ENCODE results near the gene F3. TPM values are rescaled to one million over a fixed set of nuclear protein-coding genes. Genes with fewer than 3 reads are reported as not detected.

The F3 gene
- polyA plus RNA-seq, 3 donors = 0.29 to 3.7 (median 0.77) TPM

DNA sequence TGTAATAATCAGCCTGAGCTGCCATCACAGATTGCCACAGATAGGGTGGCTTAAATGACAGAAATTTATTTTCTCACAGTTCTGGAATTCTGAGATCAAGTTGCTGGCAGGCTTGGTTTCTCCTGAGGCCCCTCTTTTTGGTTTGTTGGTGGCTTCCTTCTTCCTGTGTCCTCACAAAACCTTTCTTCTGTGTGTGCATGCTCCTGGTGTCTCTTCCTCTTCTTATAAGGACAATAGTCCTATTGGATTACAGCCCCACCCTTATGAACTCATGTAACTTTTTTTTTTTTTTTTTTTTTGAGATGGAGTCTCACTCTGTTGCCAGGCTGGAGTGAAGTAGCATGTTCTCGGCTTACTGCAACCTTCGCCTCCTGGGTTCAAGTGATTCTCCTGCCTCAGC is 41.0 kb upstream of the F3 start:
- Histone ChIP-seq H3K36me3 (replicated peaks in 1 of 2; ENCODE audit: control insufficient read depth in 1 of 2, insufficient read depth in 2 of 2, low read length in 2 of 2) (no peaks in the 10 kb centered on the region), H4K20me1 (ENCODE audit: insufficient read depth, low read length) (no peaks in the 10 kb centered on the region), H3K27me3 (ENCODE audit: control insufficient read depth in 2 of 2, insufficient read depth in 2 of 2, low read length in 2 of 2) (no peaks in the 10 kb centered on the region), H3K9me3 (replicated peaks in 1 of 2; ENCODE audit: control insufficient read depth in 1 of 2, insufficient read depth in 1 of 2, low read length in 2 of 2) (peaks cover 9 to 13% of the 10 kb centered on the region in 2 donors), H3K4me2 (replicated peaks; ENCODE audit: extremely low read depth, low read length, poor library complexity, severe bottlenecking) (no peak overlapping the region), H3K4me3 (replicated peaks in 1 of 3; ENCODE audit: low read depth in 2 of 3, low read length in 3 of 3) (no peak overlapping the region), H3K27ac (ENCODE audit: low read depth in 1 of 2, low read length in 2 of 2) (no peak overlapping the region), H3K4me1 (ENCODE audit: control insufficient read depth in 1 of 2, insufficient read depth in 2 of 2, low read length in 2 of 2) (no peaks in the 10 kb centered on the region), H3K9ac (ENCODE audit: insufficient read depth, low read length, poor library complexity, severe bottlenecking) (no peak overlapping the region), H2AFZ (ENCODE audit: insufficient read depth, low read depth, low read length, poor library complexity, severe bottlenecking) (no peak overlapping the region), H3K79me2 (ENCODE audit: insufficient read depth, low read length) (no peaks in the 10 kb centered on the region)
- Mint-ChIP-seq H3K4me1 (peaks cover 2% of the 10 kb centered on the region), H3K27me3 (ENCODE audit: low read depth in 3 of 3) (peaks cover 0 to 1% (median 1%) of the 10 kb centered on the region in 3 donors), H3K36me3 (peaks cover 0 to 4% of the 10 kb centered on the region in 2 donors), H3K9me3 (peaks cover 9 to 30% (median 17%) of the 10 kb centered on the region in 7 donors), H3K27ac (peak overlapping the region in 1 of 7 donors; percentile 49), H3K4me3 (no peak overlapping the region)
- no CpG with 5 or more reads among the region's 2 CpGs for WGBS (ENCODE audit: insufficient coverage)
- TF ChIP-seq, protein P1, sequence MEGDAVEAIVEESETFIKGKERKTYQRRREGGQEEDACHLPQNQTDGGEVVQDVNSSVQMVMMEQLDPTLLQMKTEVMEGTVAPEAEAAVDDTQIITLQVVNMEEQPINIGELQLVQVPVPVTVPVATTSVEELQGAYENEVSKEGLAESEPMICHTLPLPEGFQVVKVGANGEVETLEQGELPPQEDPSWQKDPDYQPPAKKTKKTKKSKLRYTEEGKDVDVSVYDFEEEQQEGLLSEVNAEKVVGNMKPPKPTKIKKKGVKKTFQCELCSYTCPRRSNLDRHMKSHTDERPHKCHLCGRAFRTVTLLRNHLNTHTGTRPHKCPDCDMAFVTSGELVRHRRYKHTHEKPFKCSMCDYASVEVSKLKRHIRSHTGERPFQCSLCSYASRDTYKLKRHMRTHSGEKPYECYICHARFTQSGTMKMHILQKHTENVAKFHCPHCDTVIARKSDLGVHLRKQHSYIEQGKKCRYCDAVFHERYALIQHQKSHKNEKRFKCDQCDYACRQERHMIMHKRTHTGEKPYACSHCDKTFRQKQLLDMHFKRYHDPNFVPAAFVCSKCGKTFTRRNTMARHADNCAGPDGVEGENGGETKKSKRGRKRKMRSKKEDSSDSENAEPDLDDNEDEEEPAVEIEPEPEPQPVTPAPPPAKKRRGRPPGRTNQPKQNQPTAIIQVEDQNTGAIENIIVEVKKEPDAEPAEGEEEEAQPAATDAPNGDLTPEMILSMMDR (IDR thresholded peaks at IDR 0.05) = no peak
- no peak for DNase-seq
- intact Hi-C loops (cut with micrococcal nuclease) = no loop called here

DNA sequence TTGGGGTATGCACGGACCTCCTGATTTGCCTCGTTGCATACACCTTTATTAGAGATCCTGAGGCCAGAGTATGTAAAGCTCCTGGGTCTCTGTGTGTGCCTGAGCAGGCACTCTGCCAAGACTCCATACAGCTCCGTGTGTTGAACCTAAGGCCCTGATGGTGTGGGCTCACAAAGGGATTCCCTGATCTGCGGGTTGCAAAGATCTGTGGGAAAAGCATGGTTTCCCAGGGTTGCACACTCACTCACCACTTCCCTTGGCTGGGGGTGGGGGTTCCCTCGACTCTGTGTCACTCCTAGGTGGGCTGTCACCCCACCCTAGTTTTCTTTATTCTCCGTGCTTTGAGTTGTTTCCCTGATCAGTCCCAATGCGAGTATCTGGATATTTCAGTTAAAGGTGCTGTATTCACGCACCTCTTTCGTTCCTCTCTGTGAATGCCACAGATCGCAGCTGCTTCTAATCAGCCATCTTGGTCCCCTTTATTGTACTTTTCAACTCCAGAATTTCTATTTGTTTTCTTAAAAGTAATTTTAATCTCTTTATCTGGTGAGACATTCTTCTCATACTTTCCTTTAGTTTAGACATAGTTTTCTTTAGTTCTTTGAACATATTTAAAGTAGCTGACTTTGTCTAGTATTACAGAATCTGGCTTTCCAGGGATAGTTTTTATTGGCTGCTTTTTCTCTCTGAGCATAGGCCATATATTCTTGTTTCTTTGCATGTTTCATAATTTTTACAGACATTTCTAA is 39.0 kb upstream of the F3 start:
- Mint-ChIP-seq H3K4me1 (peaks cover 2% of the 10 kb centered on the region), H3K4me3 (no peak overlapping the region), H3K36me3 (peaks cover 0 to 4% of the 10 kb centered on the region in 2 donors), H3K9me3 (peaks cover 20 to 49% (median 33%) of the 10 kb centered on the region in 7 donors), H3K27ac (no peak overlapping the region), H3K27me3 (ENCODE audit: low read depth in 3 of 3) (peaks cover 0 to 1% (median 1%) of the 10 kb centered on the region in 3 donors)
- Histone ChIP-seq H3K9me3 (replicated peaks in 1 of 2; ENCODE audit: control insufficient read depth in 1 of 2, insufficient read depth in 1 of 2, low read length in 2 of 2) (peaks cover 14 to 19% of the 10 kb centered on the region in 2 donors), H3K79me2 (ENCODE audit: insufficient read depth, low read length) (no peaks in the 10 kb centered on the region), H4K20me1 (ENCODE audit: insufficient read depth, low read length) (no peaks in the 10 kb centered on the region), H3K4me1 (ENCODE audit: control insufficient read depth in 1 of 2, insufficient read depth in 2 of 2, low read length in 2 of 2) (no peaks in the 10 kb centered on the region), H3K4me2 (replicated peaks; ENCODE audit: extremely low read depth, low read length, poor library complexity, severe bottlenecking) (no peak overlapping the region), H2AFZ (ENCODE audit: insufficient read depth, low read depth, low read length, poor library complexity, severe bottlenecking) (no peak overlapping the region), H3K9ac (ENCODE audit: insufficient read depth, low read length, poor library complexity, severe bottlenecking) (no peak overlapping the region), H3K27me3 (ENCODE audit: control insufficient read depth in 2 of 2, insufficient read depth in 2 of 2, low read length in 2 of 2) (no peaks in the 10 kb centered on the region), H3K36me3 (replicated peaks in 1 of 2; ENCODE audit: control insufficient read depth in 1 of 2, insufficient read depth in 2 of 2, low read length in 2 of 2) (no peaks in the 10 kb centered on the region), H3K4me3 (replicated peaks in 1 of 3; ENCODE audit: low read depth in 2 of 3, low read length in 3 of 3) (no peak overlapping the region), H3K27ac (ENCODE audit: low read depth in 1 of 2, low read length in 2 of 2) (no peak overlapping the region)
- intact Hi-C loops (cut with micrococcal nuclease) = no loop called here
- WGBS (ENCODE audit: insufficient coverage) = 100% methylated on average over 4 of the region's 10 CpGs
- TF ChIP-seq, protein P1 (IDR thresholded peaks at IDR 0.05) = no peak
- DNase-seq = no peak
